H1 (cell line): ENCODE results near the gene TLE1. TPM values are rescaled to one million over a fixed set of nuclear protein-coding genes. Genes with fewer than 3 reads are reported as not detected.

Experiments used
- PHF8 ChIP-seq: fragments of 200-600 bp; sonication (generic); conservative IDR thresholded peaks from 2 replicates; pipeline ENCODE4 v1.7.1; 2012; ENCODE audit warnings: low read depth, mild to moderate bottlenecking, inconsistent platforms, low read length, moderate library complexity
- RNF2 ChIP-seq: fragments of 200-900, 300-1000 bp; sonication (generic); IDR thresholded peaks from 2 replicates; pipeline ENCODE4 v1.7.1; 2016; ENCODE audit warnings: borderline replicate concordance, low read depth, mild to moderate bottlenecking, antibody characterized with exemption, low read length; ENCODE audit not compliant: poor library complexity, severe bottlenecking; ENCODE audit errors: missing control alignments
- TAF1 ChIP-seq: IDR thresholded peaks from 2 replicates; pipeline ENCODE4 v1.6.1; 2011; ENCODE audit warnings: mild to moderate bottlenecking, low read depth, low read length
- polyA plus RNA-seq, 7 experiments: library from polyadenylated mRNA; depleted of rRNA in 3 of 7; stranded (reverse) in 5 of 7; unstranded in 2 of 7; fragments of >200 nt in 5 of 7; fragments of 200-250 nt in 2 of 7; gene quantifications; 1 replicate in 5 of 7; 2 replicates in 1 of 7; 4 replicates in 1 of 7; pipeline versions ENCODE4 v1.2.1 to v1.2.3, GENCODE V29; 2011 to 2013; ENCODE audit warnings: missing spikeins in 2 of 7, mixed read lengths in 2 of 7
- total RNA-seq: library from RNA; stranded (reverse); fragmentation: NEBNext Ultra II Directional; extraction: Animal tissue kit (Norgen Biotek cat#: 25700); gene quantifications from 2 replicates; pipeline ENCODE4 v1.2.1, GENCODE V29; 2021

TLE1 gene
- total and polyA plus RNA-seq, 2 of the 8 experiments (the other 6 are each of a cell fraction or from before 2014, with no cell fraction given) = 81.8 to 91.6 TPM

- TF ChIP-seq RNF2 (no peak), TAF1 (no peak), PHF8 (no peak)
- TF ChIP-seq, all 59 proteins: peak for 0
These were observed 33.3 kb downstream of the TLE1 start (continued) for GRCh38 chr9:81656004-81656403.
